ENCODE measurements around the gene ZNF560.

ZNF560 gene

GRCh38 chr19:9436358-9436757, 62.1 kb downstream of the ZNF560 start:
- TF ChIP-seq, protein P1, sequence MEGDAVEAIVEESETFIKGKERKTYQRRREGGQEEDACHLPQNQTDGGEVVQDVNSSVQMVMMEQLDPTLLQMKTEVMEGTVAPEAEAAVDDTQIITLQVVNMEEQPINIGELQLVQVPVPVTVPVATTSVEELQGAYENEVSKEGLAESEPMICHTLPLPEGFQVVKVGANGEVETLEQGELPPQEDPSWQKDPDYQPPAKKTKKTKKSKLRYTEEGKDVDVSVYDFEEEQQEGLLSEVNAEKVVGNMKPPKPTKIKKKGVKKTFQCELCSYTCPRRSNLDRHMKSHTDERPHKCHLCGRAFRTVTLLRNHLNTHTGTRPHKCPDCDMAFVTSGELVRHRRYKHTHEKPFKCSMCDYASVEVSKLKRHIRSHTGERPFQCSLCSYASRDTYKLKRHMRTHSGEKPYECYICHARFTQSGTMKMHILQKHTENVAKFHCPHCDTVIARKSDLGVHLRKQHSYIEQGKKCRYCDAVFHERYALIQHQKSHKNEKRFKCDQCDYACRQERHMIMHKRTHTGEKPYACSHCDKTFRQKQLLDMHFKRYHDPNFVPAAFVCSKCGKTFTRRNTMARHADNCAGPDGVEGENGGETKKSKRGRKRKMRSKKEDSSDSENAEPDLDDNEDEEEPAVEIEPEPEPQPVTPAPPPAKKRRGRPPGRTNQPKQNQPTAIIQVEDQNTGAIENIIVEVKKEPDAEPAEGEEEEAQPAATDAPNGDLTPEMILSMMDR (conservative IDR thresholded peaks at IDR 0.05; ENCODE audit: control insufficient read depth, insufficient read depth, low read depth, low read length), result no peak
- no peak overlapping the region for H3K4me3 ChIP-seq (ENCODE audit: control insufficient read depth, low read depth, low read length)

DNA sequence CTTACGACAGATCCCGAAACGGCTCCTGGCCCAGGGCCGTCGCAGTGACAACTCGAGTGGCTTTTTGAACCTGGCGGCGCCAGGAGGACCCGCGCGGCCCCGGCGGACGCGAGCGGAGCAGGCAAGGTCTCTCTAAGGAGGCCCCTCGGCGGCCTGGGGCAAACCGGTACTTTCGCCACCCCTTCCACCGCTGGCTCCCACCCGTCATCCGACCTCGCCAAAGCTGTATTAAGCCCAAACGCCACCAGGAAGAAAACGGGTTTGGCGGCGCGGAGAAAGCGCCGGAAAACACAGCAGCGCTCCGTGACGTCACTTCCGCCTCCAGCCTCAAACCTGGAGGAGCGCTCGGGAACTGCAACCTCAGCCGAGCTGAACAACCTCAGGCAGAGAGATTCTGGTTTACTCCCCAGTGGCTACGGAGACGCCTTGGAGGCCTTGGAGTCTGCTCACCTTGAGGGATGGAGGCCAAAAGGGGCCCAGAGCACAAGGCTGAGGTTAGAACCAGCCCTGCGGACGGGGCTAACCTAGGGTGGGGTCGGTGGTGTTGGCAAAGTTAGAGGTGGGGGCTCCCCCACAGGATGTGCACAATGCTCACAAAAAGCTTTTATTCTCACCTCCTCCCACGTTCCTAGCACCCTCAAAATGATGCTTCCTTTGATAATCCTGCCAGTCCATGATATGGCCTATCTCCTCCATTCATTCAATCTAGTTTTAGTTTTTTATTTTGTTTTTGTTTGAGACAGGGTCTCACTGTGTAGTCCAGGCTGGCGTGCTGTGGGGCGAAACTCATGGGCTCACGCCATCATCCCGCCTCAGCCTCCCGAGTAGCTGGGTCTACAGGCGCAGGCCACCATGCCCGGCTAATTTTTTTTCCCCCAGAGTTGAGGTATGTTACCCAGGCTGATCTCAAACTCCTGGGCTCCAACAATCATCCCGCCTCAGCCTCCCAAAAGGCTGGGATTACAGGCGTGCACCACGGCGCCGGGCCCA, 62.8 kb downstream of the ZNF560 start, which contains the start of gene ZNF266:
Gene ZNF266 (minus strand): TSS at position 295 of the 990 bp plus-strand sequence. CDS start 15,484 bp downstream, outside the sequence.
- H3K4me3 ChIP-seq (ENCODE audit: control insufficient read depth, low read depth, low read length), result peak within 1 kb of the TSS; percentile 87
- TF ChIP-seq, protein P1 (conservative IDR thresholded peaks at IDR 0.05; ENCODE audit: control insufficient read depth, insufficient read depth, low read depth, low read length), result peak; percentile 60
- peak; percentile 91 for DNase-seq (ENCODE audit: low read depth)

More at GRCh38 chr19:9436358-9436757, 62.1 kb downstream of the ZNF560 start:
- no peak for DNase-seq (ENCODE audit: low read depth)

- DNase-seq (ENCODE audit: low read depth), result peak; percentile 53
- no peak overlapping the region for H3K4me3 ChIP-seq (ENCODE audit: control insufficient read depth, low read depth, low read length)
- TF ChIP-seq, protein P1 (conservative IDR thresholded peaks at IDR 0.05; ENCODE audit: control insufficient read depth, insufficient read depth, low read depth, low read length), result peak; percentile 55
Observed at GRCh38 chr19:9431475-9431874, 66.9 kb downstream of the ZNF560 start.

DNA sequence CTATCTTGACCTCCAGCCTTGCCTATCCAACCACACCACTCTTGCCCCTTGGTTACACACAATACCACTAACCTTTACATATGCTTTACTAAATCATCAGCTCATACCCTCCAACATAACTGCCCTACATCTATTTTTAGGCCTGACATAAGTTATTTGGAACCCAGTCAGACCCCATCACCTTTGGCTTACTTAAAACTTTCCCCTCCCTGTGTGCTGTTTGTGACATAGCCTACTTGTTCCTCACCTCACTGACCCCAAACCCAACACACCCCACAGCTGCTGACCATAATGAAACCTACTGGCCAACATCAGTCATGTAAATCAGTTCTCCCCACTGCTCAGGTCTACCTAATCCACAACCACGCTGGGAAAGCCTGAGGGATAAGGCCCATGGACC, 68.0 kb downstream of the ZNF560 start:
- no peak for DNase-seq (ENCODE audit: low read depth)
- no peak overlapping the region for H3K4me3 ChIP-seq (ENCODE audit: control insufficient read depth, low read depth, low read length)
- TF ChIP-seq, protein P1 (conservative IDR thresholded peaks at IDR 0.05; ENCODE audit: control insufficient read depth, insufficient read depth, low read depth, low read length), result no peak

DNA sequence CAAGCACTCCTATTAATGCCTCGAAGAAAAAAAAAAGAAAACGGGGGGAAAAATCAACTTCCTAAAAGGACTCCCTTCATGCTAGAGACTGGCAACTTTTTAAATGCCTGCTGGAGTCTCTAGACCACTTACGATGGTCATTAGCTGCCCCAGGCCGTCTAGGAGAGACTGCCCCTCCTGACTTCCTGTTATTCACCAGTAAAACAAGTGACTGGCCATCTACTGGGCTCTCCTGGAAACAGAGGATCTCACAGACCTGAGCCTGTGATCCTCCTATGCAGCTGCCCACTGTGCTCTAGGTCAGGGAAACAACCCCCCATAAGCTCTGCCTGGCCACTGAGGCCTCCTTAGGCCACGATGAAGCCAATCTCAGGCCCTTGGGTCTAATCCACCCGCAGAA, 70.5 kb downstream of the ZNF560 start:
- no peak overlapping the region for H3K4me3 ChIP-seq (ENCODE audit: control insufficient read depth, low read depth, low read length)
- no peak for DNase-seq (ENCODE audit: low read depth)
- TF ChIP-seq, protein P1 (conservative IDR thresholded peaks at IDR 0.05; ENCODE audit: control insufficient read depth, insufficient read depth, low read depth, low read length), result no peak

Data from fibroblast of mammary gland (primary cell).